ENCODE results near the gene MUC6.

Gene MUC6

DNA sequence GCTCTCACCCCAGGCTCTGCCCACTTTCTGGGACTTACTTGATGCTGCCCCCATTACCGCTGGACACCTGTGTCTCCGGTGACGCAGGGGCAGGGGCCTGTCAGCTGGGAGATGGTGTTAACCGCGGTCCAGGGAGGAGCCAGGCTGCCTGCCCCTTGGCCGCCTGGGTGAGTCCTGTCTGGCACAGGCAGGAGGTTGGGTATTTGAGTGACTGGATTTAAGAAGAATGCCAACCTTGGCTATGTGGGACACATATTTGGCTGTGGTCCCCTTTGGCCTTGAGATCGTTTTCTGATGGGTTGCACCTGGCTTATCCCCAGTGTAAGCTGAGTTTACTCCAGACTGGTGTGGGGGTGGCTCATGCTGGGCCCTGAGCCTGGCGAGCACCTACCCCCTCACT is 2.5 kb downstream of the MUC6 start:
- DNase-seq = no peak

- no peak for DNase-seq
Measured at GRCh38 chr11:1033016-1033798, 3.3 kb downstream of the MUC6 start.

GRCh38 chr11:1032310-1032891 is 4.1 kb downstream of the MUC6 start:
- no peak for DNase-seq

- no peak for DNase-seq
Measured at GRCh38 chr11:1031121-1031899, 5.2 kb downstream of the MUC6 start.

GRCh38 chr11:1030556-1030955 is 6.0 kb downstream of the MUC6 start:
- DNase-seq = no peak

GRCh38 chr11:1030086-1030485 is 6.4 kb downstream of the MUC6 start:
- no peak for DNase-seq

GRCh38 chr11:1029654-1030053 is 6.9 kb downstream of the MUC6 start:
- DNase-seq = no peak

DNA sequence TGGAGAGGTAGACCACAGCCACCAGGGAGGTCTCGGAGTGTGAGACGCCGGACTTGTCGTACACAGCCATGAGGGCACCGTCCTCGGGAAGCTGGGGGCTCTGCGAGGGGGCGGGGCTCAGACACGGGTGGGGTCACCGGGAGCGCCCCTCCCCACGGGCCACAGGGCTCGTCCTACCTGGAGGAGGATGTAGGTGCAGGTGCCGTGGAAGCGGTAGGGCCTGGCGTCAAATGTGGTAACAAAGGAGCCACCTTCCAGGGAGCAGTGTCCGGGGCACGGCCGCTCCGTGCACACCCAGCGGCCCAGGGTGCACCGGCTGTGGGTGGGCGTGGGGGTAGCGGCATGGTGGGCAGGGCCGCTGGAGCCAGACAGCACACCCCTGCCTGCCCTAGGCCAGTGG is 7.5 kb downstream of the MUC6 start:
- no peak for DNase-seq

DNA sequence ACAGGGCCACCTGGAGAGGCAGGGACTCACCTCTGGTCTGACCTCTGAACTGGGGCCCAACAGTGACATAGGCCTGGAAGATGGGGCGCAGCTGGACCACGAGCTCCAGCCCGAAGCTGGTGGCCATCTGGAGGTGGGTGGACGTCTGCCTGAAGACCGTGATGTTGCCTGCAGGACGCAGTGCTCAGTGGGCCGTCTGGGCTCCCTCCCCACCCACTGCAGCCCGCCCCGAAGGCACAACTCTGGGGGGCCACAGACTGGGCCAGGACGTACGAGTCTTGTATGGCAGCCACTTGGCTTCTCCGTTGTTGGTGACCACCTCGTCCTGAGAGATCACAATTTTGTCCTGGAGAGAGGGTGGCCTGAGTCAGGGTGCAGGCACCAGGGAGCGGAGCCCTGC is 7.9 kb downstream of the MUC6 start:
- DNase-seq = no peak

DNA sequence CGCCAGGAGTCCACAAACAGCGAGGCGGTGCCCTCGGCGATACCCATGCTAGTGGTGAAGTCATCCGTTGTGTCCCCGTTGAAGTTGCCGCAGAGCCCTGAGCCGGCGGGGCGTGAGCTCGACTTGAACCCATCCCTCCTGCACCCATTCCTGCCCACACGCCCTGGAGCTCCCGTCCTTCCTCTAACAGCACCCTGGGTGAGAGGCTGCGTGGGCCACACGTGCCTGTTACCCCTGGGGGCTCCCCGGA is 8.3 kb downstream of the MUC6 start:
- DNase-seq = no peak

DNA sequence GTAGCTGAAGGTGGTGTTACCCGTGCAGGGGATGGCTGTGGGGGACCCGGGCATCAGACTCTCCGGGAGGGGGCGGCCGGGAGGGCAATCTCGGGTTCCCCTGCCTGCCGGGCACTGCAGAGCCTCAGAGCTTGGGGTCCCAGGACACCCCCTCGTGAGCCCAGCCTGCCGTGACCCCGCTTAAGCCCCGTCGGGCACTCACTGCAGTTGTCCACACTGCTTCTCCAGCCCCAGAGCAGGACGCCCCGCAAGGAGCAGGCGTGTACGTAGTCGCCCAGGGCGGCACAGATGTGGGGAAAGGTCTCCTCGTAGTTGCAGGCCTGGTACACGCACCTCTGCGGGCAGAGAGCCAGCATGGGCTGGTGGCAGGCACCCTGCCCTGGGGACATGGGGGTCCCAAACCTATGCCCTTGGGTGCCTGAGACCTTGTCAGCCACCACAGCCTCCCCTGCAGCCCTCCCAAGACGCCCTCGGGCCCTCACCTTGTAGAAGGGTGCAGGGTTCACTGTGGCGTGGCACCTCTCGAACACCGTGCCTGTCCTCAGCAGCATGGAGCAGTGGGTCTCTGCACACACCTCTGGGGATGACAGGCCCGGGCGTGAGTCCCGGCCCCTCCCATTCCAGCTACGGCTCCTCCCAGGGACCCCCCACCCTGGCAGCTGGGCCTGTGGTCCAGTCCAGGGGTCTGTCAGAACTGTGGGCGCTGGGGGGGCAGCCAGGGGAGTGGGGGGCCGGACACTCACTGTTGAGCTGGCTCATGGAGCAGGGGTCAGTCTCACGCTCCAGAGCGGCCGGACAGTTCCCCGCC is 8.8 kb downstream of the MUC6 start:
- DNase-seq = no peak

- no peak for DNase-seq
Measured at GRCh38 chr11:1026641-1027482, 9.7 kb downstream of the MUC6 start.

GRCh38 chr11:1026163-1026450 is 10.4 kb downstream of the MUC6 start:
- DNase-seq = no peak

- DNase-seq = no peak
Measured at GRCh38 chr11:1025410-1026162, 10.9 kb downstream of the MUC6 start.

GRCh38 chr11:1024597-1025409 is 11.7 kb downstream of the MUC6 start:
- DNase-seq = no peak

DNA sequence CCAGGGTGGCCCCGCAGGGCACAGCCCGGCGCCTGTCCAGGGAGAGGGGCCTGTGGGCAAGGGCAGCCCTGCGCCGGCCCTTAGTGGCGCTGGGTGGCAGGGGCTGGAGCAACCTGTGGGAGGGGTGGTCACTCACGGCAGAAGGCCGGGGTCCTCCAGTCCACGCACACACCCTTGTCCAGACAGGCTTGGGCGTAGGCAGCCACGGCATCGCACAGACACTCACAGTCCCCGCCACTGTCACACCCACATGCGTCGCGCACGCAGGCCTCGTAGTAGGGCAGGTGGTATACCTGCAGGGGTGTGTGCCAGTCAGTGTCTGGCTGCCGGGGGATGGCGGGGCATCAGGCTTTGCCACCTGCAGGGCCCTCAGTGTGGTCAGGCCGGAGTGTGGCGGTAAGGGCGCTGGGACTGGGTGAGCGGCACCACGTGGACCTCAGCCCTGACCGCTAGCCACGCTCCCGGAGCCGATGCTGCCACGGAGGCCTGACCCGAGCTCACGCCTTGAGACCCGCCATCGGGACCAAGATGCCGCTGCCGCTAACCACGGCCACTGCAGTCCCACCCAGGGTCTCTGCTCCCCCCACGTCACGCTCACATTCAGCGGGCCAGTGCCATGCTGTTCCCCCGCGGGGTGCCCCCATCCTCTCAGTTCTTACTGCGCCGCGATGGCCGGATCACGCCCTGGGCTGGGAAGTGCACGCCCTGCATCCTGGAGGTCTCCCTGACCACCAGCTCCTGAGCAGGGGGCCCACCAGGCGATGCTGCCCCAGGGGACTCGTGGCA is 12.5 kb downstream of the MUC6 start:
- no peak for DNase-seq

DNA sequence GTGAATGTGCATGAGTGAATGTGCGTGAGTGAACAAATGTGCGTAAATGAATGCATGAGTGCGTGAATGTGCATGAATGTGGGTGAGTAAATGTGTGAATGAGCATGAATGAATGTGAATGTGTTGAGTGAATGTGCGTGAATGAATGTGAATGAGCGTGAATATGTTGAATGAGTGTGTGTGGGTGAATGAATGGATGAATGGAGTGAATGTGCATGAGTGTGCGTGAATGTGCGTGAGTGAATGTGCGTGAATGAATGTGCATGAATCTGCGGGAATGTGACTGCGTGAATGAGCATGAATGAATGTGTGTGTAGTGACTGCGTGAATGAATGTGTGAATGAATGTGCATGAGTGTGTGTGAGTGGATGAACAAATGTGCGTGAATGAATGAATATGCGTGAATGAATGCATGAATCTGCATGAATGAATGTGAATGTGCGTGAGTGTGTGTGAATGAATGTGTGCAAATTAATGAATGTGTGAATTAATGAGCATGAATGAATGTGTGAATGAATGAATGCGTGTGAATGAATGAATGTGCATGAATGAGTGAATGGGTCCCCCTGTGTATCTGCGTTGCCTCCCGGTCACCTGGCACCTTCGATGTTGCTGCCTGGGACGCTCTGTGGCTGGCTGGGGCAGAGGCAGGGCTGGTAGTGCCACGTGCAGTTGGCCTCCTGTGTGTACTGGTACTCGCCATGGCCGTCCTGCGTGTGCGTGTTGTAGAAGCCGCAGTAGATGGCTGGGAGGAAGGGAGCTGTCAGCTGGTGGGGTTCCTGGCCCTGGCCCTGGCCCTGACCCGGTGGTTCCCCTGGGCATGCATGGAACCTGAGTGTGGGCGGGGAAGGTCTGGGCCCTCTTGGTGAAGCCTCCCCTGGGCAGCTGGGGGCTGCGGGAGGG is 13.4 kb downstream of the MUC6 start:
- no peak for DNase-seq

GRCh38 chr11:1022411-1022810 is 14.1 kb downstream of the MUC6 start:
- DNase-seq = no peak

- DNase-seq = no peak
Measured at GRCh38 chr11:1020211-1020905, 16.2 kb downstream of the MUC6 start.

Measured in activated CD4-positive, alpha-beta T cell treated with anti-CD3 and anti-CD28 coated beads, Interleukin-10, Interleukin-2, amounts not matched to agents 100 ng/mL and 50 ng/mL, durations not matched to agents 16 hours and 8 hours (primary cell).